Endothelial cell (in vitro differentiated cells): Measurements from ENCODE around the gene LYAR. TPM values are rescaled to one million over a fixed set of nuclear protein-coding genes. Genes with fewer than 3 reads are reported as not detected.

Experiments used
- DNase-seq: peaks from one replicate; pipeline ENCODE4 v3.0.0; 2021; ENCODE audit warnings: low spot score
- H3K27ac Mint-ChIP-seq: one replicate; pipeline ENCODE4 v1.8.0; 2021; ENCODE audit warnings: mixed read lengths, inconsistent platforms; ENCODE audit not compliant: unreplicated experiment
- H3K27me3 Mint-ChIP-seq: one replicate; pipeline ENCODE4 v1.8.0; 2021; ENCODE audit warnings: mild to moderate bottlenecking, moderate library complexity, mixed read lengths, inconsistent platforms; ENCODE audit not compliant: unreplicated experiment
- H3K36me3 Mint-ChIP-seq: one replicate; pipeline ENCODE4 v1.8.0; 2021; ENCODE audit warnings: mild to moderate bottlenecking, low read depth, mixed read lengths, inconsistent platforms; ENCODE audit not compliant: unreplicated experiment
- H3K4me1 Mint-ChIP-seq: one replicate; pipeline ENCODE4 v1.8.0; 2021; ENCODE audit warnings: mild to moderate bottlenecking, mixed read lengths, inconsistent platforms; ENCODE audit not compliant: unreplicated experiment
- H3K4me3 Mint-ChIP-seq: one replicate; pipeline ENCODE4 v1.8.0; 2021; ENCODE audit warnings: mild to moderate bottlenecking, mixed read lengths, inconsistent platforms; ENCODE audit not compliant: unreplicated experiment
- H3K9me3 Mint-ChIP-seq: one replicate; pipeline ENCODE4 v1.8.0; 2021; ENCODE audit warnings: mixed read lengths, inconsistent platforms; ENCODE audit not compliant: unreplicated experiment
- total RNA-seq: library from RNA; stranded (reverse); fragmentation: NEBNext Ultra II Directional; extraction: Animal tissue kit (Norgen Biotek cat#: 25700); gene quantifications from one replicate; pipeline ENCODE4 v1.2.1, GENCODE V29; 2021; ENCODE audit not compliant: unreplicated experiment
- TF ChIP-seq, protein P1 (sequence below): fragments of 200-600 bp; sonication (generic); IDR thresholded peaks from one replicate; pipeline ENCODE4 v1.5.0; 2021; ENCODE audit warnings: antibody characterized with exemption; ENCODE audit not compliant: unreplicated experiment

Gene LYAR
- total RNA-seq, 1 donor from 2014 or later: 13.2 TPM

DNA sequence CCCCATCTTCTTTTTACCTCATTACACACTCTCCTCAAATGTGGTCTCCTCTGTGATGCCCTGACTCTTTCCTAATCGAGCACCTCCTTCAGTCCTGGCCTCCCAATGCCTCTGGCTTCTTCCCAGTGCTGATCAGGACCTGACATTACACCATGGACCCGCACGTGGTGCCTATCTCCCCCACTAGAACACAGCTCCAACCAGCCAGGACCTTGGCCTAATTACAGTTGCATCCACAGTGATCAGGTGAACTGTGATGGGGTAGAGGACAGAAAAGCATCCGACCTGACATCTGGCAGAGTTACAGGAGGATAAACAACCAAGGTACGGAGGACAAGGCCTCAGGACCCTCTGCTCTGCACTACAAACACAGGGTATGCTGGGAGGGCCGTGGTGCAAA, 12.4 kb downstream of the LYAR start:
- no peak overlapping the region for H3K27ac Mint-ChIP-seq
- peaks cover 1% of the 10 kb centered on the region for H3K27me3 Mint-ChIP-seq
- DNase-seq: no peak
- TF ChIP-seq, protein P1, sequence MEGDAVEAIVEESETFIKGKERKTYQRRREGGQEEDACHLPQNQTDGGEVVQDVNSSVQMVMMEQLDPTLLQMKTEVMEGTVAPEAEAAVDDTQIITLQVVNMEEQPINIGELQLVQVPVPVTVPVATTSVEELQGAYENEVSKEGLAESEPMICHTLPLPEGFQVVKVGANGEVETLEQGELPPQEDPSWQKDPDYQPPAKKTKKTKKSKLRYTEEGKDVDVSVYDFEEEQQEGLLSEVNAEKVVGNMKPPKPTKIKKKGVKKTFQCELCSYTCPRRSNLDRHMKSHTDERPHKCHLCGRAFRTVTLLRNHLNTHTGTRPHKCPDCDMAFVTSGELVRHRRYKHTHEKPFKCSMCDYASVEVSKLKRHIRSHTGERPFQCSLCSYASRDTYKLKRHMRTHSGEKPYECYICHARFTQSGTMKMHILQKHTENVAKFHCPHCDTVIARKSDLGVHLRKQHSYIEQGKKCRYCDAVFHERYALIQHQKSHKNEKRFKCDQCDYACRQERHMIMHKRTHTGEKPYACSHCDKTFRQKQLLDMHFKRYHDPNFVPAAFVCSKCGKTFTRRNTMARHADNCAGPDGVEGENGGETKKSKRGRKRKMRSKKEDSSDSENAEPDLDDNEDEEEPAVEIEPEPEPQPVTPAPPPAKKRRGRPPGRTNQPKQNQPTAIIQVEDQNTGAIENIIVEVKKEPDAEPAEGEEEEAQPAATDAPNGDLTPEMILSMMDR: no peak
- H3K4me1 Mint-ChIP-seq: no peaks in the 10 kb centered on the region
- H3K36me3 Mint-ChIP-seq: peaks cover 24% of the 10 kb centered on the region
- no peak overlapping the region for H3K4me3 Mint-ChIP-seq
- no peaks in the 10 kb centered on the region for H3K9me3 Mint-ChIP-seq

DNA sequence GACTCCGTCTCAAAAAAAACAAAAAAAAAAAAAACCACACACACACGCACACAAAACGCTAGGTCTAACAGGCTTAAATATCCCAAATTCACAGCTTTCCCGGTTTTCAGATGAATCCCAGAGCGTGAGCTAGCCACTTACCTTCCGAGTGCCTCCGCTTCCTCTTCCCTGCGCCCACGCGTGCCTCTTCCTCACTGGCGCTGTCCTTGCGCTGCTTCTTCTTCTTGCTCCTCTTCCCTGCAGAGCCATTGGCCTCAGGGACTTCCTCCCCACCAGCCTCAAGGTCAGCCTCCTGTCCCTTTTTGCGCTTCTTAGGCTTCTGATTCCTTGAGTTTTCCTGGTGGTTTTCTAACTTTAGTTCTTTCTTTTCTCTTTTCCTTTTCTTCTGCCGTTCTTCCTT, 15.7 kb downstream of the LYAR start:
- Mint-ChIP-seq H3K4me1 (no peaks in the 10 kb centered on the region), H3K36me3 (peaks cover 19% of the 10 kb centered on the region), H3K27ac (no peak overlapping the region), H3K9me3 (no peaks in the 10 kb centered on the region), H3K4me3 (no peak overlapping the region), H3K27me3 (peaks cover 1% of the 10 kb centered on the region)
- TF ChIP-seq, protein P1: no peak
- DNase-seq: no peak

DNA sequence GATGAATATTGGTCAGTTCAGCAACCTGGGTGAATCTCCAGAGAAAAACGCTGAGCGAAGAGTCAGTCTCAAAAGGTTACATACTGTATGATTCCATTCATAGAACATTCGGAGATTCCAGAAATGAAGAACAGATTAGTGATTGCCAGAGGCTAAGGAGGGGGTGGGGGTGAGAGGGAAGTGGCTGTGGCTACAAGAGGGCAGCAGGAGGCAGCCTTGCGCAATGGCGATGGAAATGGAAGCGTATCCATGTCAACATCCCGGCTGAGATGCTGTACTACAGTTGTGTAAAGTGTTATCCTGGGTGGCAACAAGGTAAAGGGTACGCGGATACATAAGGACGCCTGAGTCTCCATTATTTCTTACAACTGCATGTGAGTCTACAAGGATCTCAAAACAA, 18.0 kb downstream of the LYAR start:
- peaks cover 18% of the 10 kb centered on the region for H3K36me3 Mint-ChIP-seq
- no peak overlapping the region for H3K4me3 Mint-ChIP-seq
- TF ChIP-seq, protein P1: no peak

DNA sequence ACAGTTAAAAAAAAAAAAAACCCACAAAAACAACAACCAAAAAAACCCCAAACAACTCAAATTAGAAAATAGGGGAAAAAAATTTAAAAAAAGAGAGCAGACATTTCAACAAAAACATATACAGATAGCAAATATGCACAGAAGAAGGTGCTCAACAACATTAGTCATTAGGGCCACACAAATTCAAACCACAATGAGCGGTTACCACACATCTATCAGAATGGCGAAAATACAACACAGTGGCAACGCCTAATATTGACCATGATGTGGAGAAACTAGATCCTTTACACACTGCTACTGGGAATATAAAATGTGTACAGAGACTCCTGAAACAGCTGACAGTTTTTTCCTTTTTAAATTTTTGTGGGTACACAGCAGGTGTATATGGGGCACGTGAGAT, 19.4 kb downstream of the LYAR start:
- Mint-ChIP-seq H3K27me3 (peaks cover 1% of the 10 kb centered on the region), H3K27ac (no peak overlapping the region), H3K4me3 (no peak overlapping the region), H3K4me1 (no peaks in the 10 kb centered on the region), H3K9me3 (no peaks in the 10 kb centered on the region), H3K36me3 (peaks cover 15% of the 10 kb centered on the region)
- TF ChIP-seq, protein P1: no peak
- no peak for DNase-seq

More for the DNA sequence above, 18.0 kb downstream of the LYAR start:
- Mint-ChIP-seq H3K9me3 (no peaks in the 10 kb centered on the region), H3K27ac (no peak overlapping the region), H3K4me1 (no peaks in the 10 kb centered on the region), H3K27me3 (peaks cover 1% of the 10 kb centered on the region)
- DNase-seq: no peak

DNA sequence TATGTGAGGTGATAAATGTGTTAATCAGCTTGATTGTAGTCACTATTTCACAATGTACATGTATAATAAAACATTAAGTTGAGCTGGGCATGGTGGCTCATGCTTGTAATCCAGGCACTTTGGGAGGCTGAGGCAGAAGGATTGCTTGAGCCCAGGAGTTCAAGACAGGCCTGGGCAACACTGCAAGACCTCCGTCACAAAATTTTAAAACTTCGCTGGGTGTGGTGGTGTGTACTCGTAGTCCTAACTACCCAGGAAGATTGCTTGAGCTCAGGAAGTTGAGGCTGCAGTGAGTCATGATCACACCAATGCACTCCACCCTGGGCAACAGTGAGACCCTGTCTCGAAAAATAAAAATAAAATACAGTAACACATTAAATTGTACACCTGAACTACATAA, 20.1 kb downstream of the LYAR start:
- H3K27me3 Mint-ChIP-seq: peaks cover 1% of the 10 kb centered on the region
- no peaks in the 10 kb centered on the region for H3K4me1 Mint-ChIP-seq
- no peak overlapping the region for H3K27ac Mint-ChIP-seq
- DNase-seq: no peak
- peaks cover 15% of the 10 kb centered on the region for H3K36me3 Mint-ChIP-seq
- TF ChIP-seq, protein P1: no peak
- H3K4me3 Mint-ChIP-seq: no peak overlapping the region
- H3K9me3 Mint-ChIP-seq: no peaks in the 10 kb centered on the region
